PC-9 (cell line): Measurements from ENCODE around the gene RPP40.

Experiments
- CTCF ChIP-seq: fragments of 200-600 bp; sonication (generic); conservative IDR thresholded peaks from 2 replicates; pipeline ENCODE4 v1.6.1; 2017; ENCODE audit warnings: mixed run types, antibody characterized with exemption, mild to moderate bottlenecking, moderate library complexity
- EZH2 ChIP-seq: fragments of 200-600 bp; sonication (generic); IDR thresholded peaks from 2 replicates; pipeline ENCODE4 v1.8.0; 2017; ENCODE audit warnings: antibody characterized with exemption, low read depth

GRCh38 chr6:5036269-5036668, 32.4 kb upstream of the RPP40 start:
- no peak for TF ChIP-seq EZH2
- no peak for TF ChIP-seq CTCF
